ENCODE results near the gene TPD52L1.
"Not testable (repeated sequence)": the region's sequence is repeated elsewhere in the genome, so short reads cannot be mapped to it uniquely, and the experiment has no call there.

TPD52L1 gene

GRCh38 chr6:125140808-125141207 is 12.8 kb upstream of the TPD52L1 start:
- DNase-seq (ENCODE audit: low read depth, low spot score) = no peak

GRCh38 chr6:125142618-125143017 is 11.0 kb upstream of the TPD52L1 start:
- DNase-seq (ENCODE audit: low read depth, low spot score) = no peak

- no peak for DNase-seq (ENCODE audit: low read depth, low spot score)
Measured at GRCh38 chr6:125144822-125145221, 8.8 kb upstream of the TPD52L1 start.

GRCh38 chr6:125149256-125150144 is 4.1 kb upstream of the TPD52L1 start:
- DNase-seq (ENCODE audit: low read depth, low spot score) = no peak

GRCh38 chr6:125151700-125152099 is 1.9 kb upstream of the TPD52L1 start:
- DNase-seq (ENCODE audit: low read depth, low spot score) = no peak

- DNase-seq (ENCODE audit: low read depth, low spot score) = no peak
Measured at GRCh38 chr6:125154118-125154760, 666 bp downstream of the TPD52L1 start.

- DNase-seq (ENCODE audit: low read depth, low spot score) = no peak
Measured at GRCh38 chr6:125154761-125155135, 1.2 kb downstream of the TPD52L1 start.

- no peak for DNase-seq (ENCODE audit: low read depth, low spot score)
Measured at GRCh38 chr6:125155344-125155743, 1.8 kb downstream of the TPD52L1 start.

- DNase-seq (ENCODE audit: low read depth, low spot score) = no peak
Measured at GRCh38 chr6:125156496-125156895, 2.9 kb downstream of the TPD52L1 start.

- no peak for DNase-seq (ENCODE audit: low read depth, low spot score)
Measured at GRCh38 chr6:125157280-125157679, 3.7 kb downstream of the TPD52L1 start.

- no peak for DNase-seq (ENCODE audit: low read depth, low spot score)
Measured at GRCh38 chr6:125157725-125158124, 4.2 kb downstream of the TPD52L1 start.

GRCh38 chr6:125163339-125163738 is 9.8 kb downstream of the TPD52L1 start:
- not testable (repeated sequence) for DNase-seq (ENCODE audit: low read depth, low spot score)

- DNase-seq (ENCODE audit: low read depth, low spot score) = no peak
Measured at GRCh38 chr6:125163811-125164210, 10.2 kb downstream of the TPD52L1 start.

GRCh38 chr6:125164696-125165095 is 11.1 kb downstream of the TPD52L1 start:
- no peak for DNase-seq (ENCODE audit: low read depth, low spot score)

GRCh38 chr6:125165256-125165655 is 11.7 kb downstream of the TPD52L1 start:
- no peak for DNase-seq (ENCODE audit: low read depth, low spot score)

GRCh38 chr6:125165776-125166175 is 12.2 kb downstream of the TPD52L1 start:
- DNase-seq (ENCODE audit: low read depth, low spot score) = no peak

- DNase-seq (ENCODE audit: low read depth, low spot score) = no peak
Measured at GRCh38 chr6:125166711-125167110, 13.1 kb downstream of the TPD52L1 start.

- no peak for DNase-seq (ENCODE audit: low read depth, low spot score)
Measured at GRCh38 chr6:125167579-125167978, 14.0 kb downstream of the TPD52L1 start.

GRCh38 chr6:125169058-125169457 is 15.5 kb downstream of the TPD52L1 start:
- DNase-seq (ENCODE audit: low read depth, low spot score) = no peak

GRCh38 chr6:125169522-125169921 is 15.9 kb downstream of the TPD52L1 start:
- no peak for DNase-seq (ENCODE audit: low read depth, low spot score)

GRCh38 chr6:125170376-125170775 is 16.8 kb downstream of the TPD52L1 start:
- DNase-seq (ENCODE audit: low read depth, low spot score) = no peak

GRCh38 chr6:125173341-125174095 is 19.9 kb downstream of the TPD52L1 start:
- DNase-seq (ENCODE audit: low read depth, low spot score) = no peak

Measured in iPS DF 19.7 (cell line).